ENCODE results near the gene GORASP2. TPM values are rescaled to one million over a fixed set of nuclear protein-coding genes. Genes with fewer than 3 reads are reported as not detected.
A peak's percentile ranks its signal among the peaks of the same experiment; 100 is the strongest.

Gene GORASP2
- total and polyA plus RNA-seq, 2 experiments from 2014 or later = 44.5 to 45.2 TPM

- Mint-ChIP-seq H3K4me1 (no peaks in the 10 kb centered on the region), H3K27ac (no peak overlapping the region), H3K27me3 (ENCODE audit: insufficient read depth, low read depth, poor library complexity) (peaks cover 3% of the 10 kb centered on the region), H3K36me3 (ENCODE audit: low read depth) (peaks cover 45% of the 10 kb centered on the region), H3K4me3 (no peak overlapping the region), H3K9me3 (no peaks in the 10 kb centered on the region)
- H3F3A ChIP-seq (replicated peaks; ENCODE audit: low read depth) = no peaks in the 10 kb centered on the region
- H4K20me1 ChIP-seq (replicated peaks; ENCODE audit: insufficient read depth) = no peaks in the 10 kb centered on the region
- peaks cover 18% of the 10 kb centered on the region; the same call in 1 of the 2 replicates for H3K36me3 ChIP-seq (ENCODE audit: insufficient read depth)
- H3K27ac ChIP-seq (ENCODE audit: low read depth) = peak overlapping the region; percentile 20; the same call in 1 of the 2 replicates
- H3K9me2 ChIP-seq (ENCODE audit: insufficient read depth) = no peaks in the 10 kb centered on the region
- TF ChIP-seq EZH2phosphoT487 (IDR thresholded peaks at IDR 0.05; ENCODE audit: unreplicated experiment) (no peak), NANOG (IDR thresholded peaks at IDR 0.05; ENCODE audit: borderline replicate concordance) (no peak), EZH2 (IDR thresholded peaks at IDR 0.05; ENCODE audit: low read depth, unreplicated experiment) (no peak), JUNB (IDR thresholded peaks at IDR 0.05; ENCODE audit: unreplicated experiment) (no peak), CREB1 (CRISPR knock-in tag; IDR thresholded peaks at IDR 0.05; ENCODE audit: low read depth) (no peak), REST (IDR thresholded peaks at IDR 0.05; ENCODE audit: unreplicated experiment) (no peak), CTCF (conservative IDR thresholded peaks at IDR 0.05; ENCODE audit: low read depth in 2 of 2) (no peak), ETS1 (IDR thresholded peaks at IDR 0.05) (no peak)
- no peak overlapping the region for H2AFZ ChIP-seq
- H3K79me2 ChIP-seq (replicated peaks; ENCODE audit: insufficient read depth) = no peaks in the 10 kb centered on the region
- H3K27me3 ChIP-seq (ENCODE audit: insufficient read depth) = no peaks in the 10 kb centered on the region
- H3K4me1 ChIP-seq (ENCODE audit: insufficient read depth) = no peaks in the 10 kb centered on the region
- ATAC-seq (no peak), DNase-seq (ENCODE audit: low spot score) (no peak)
- no peak overlapping the region for H3K4me3 ChIP-seq
- H3K4me2 ChIP-seq = no peak overlapping the region
Measured at GRCh38 chr2:171009386-171009785, 80.3 kb downstream of the GORASP2 start.

GRCh38 chr2:171013851-171014250 is 84.8 kb downstream of the GORASP2 start:
- H3K9me3 Mint-ChIP-seq = no peaks in the 10 kb centered on the region
- no peak for ATAC-seq
- no peak overlapping the region for H3K27ac ChIP-seq (ENCODE audit: low read depth)
- H3F3A ChIP-seq (replicated peaks; ENCODE audit: low read depth) = no peaks in the 10 kb centered on the region
- H2AFZ ChIP-seq = no peak overlapping the region
- H3K4me1 ChIP-seq (ENCODE audit: insufficient read depth) = no peaks in the 10 kb centered on the region
- no peak overlapping the region for H3K4me3 ChIP-seq
- H4K20me1 ChIP-seq (replicated peaks; ENCODE audit: insufficient read depth) = no peaks in the 10 kb centered on the region
- peaks cover 26% of the 10 kb centered on the region for H3K36me3 Mint-ChIP-seq (ENCODE audit: low read depth)
- H3K36me3 ChIP-seq (ENCODE audit: insufficient read depth) = peaks cover 7% of the 10 kb centered on the region; the same call in 1 of the 2 replicates
- H3K4me3 Mint-ChIP-seq = no peak overlapping the region
- no peak for DNase-seq (ENCODE audit: low spot score)
- H3K27me3 Mint-ChIP-seq (ENCODE audit: insufficient read depth, low read depth, poor library complexity) = peaks cover 7% of the 10 kb centered on the region
- H3K27me3 ChIP-seq (ENCODE audit: insufficient read depth) = no peaks in the 10 kb centered on the region
- no peaks in the 10 kb centered on the region for H3K79me2 ChIP-seq (replicated peaks; ENCODE audit: insufficient read depth)
- H3K9me2 ChIP-seq (ENCODE audit: insufficient read depth) = no peaks in the 10 kb centered on the region
- H3K4me1 Mint-ChIP-seq = no peaks in the 10 kb centered on the region
- no peak overlapping the region for H3K27ac Mint-ChIP-seq
- H3K4me2 ChIP-seq = no peak overlapping the region
- TF ChIP-seq NANOG (IDR thresholded peaks at IDR 0.05; ENCODE audit: borderline replicate concordance) = no peak
- no peak for TF ChIP-seq ZNF462 (CRISPR knock-in tag; IDR thresholded peaks at IDR 0.05)
- no peak for TF ChIP-seq EZH2 (IDR thresholded peaks at IDR 0.05; ENCODE audit: low read depth, unreplicated experiment)
- no peak for TF ChIP-seq EZH2phosphoT487 (IDR thresholded peaks at IDR 0.05; ENCODE audit: unreplicated experiment)
- no peak for TF ChIP-seq JUNB (IDR thresholded peaks at IDR 0.05; ENCODE audit: unreplicated experiment)
